CD4-positive, alpha-beta T cell (primary cell): Measurements from ENCODE around the gene LIN28B. TPM values are rescaled to one million over a fixed set of nuclear protein-coding genes. Genes with fewer than 3 reads are reported as not detected.

Experiments used
- ATAC-seq: fragments of 200-7000 bp; cut with Tn5 transposase; one replicate; pipeline ENCODE4 v1.10.0; 2022; ENCODE audit warnings: mild to moderate bottlenecking; ENCODE audit not compliant: poor library complexity
- CTCF ChIA-PET: fragments of 350-600 bp; sonication (Branson Sonifier 250); formaldehyde crosslinking; loops from one replicate; lab custom pipeline; 2021; ENCODE audit warnings: antibody characterized with exemption, inconsistent platforms; lab: Charles Lee
- POLR2A ChIA-PET: fragments of 350-600 bp; sonication (Branson Sonifier 250); formaldehyde crosslinking; loops from one replicate; lab custom pipeline; 2021; ENCODE audit warnings: antibody characterized with exemption, inconsistent platforms; lab: Charles Lee
- DNase-seq, 14 experiments: peaks; one replicate each; pipeline ENCODE4 v3.0.0-alpha.2; 2013 to 2020; ENCODE audit warnings: mixed read lengths in 2 of 14
- H3K27ac ChIP-seq, 2 donors: one replicate each; pipeline versions ENCODE4 v1.5.1 to v1.7.0; 2013; ENCODE audit warnings: low read length in 2 of 2, low read depth in 1 of 2, mild to moderate bottlenecking in 1 of 2
- H3K27me3 ChIP-seq, 2 experiments: 1 replicate in 1 of 2; 2 replicates in 1 of 2; pipeline versions ENCODE4 v1.6.1 to v1.7.0; 2013; ENCODE audit warnings: low read length in 2 of 2, control low read depth in 1 of 2, mild to moderate bottlenecking in 1 of 2, moderate library complexity in 1 of 2; ENCODE audit not compliant: insufficient read depth in 2 of 2, control insufficient read depth in 1 of 2
- H3K36me3 ChIP-seq: one replicate; pipeline ENCODE4 v1.6.1; 2013; ENCODE audit warnings: low read length, control low read depth; ENCODE audit not compliant: insufficient read depth
- H3K4me1 ChIP-seq: one replicate; pipeline ENCODE4 v1.6.1; 2013; ENCODE audit warnings: low read length, control low read depth; ENCODE audit not compliant: insufficient read depth
- H3K4me3 ChIP-seq: one replicate; pipeline ENCODE4 v1.5.1; 2013; ENCODE audit warnings: mild to moderate bottlenecking, low read length, moderate library complexity
- H3K9me3 ChIP-seq, 2 experiments: 1 replicate in 1 of 2; 2 replicates in 1 of 2; pipeline versions ENCODE4 v1.6.1 to v1.7.0; 2013; ENCODE audit warnings: low read length in 2 of 2, mild to moderate bottlenecking in 2 of 2, control low read depth in 1 of 2, moderate library complexity in 1 of 2; ENCODE audit not compliant: control insufficient read depth in 1 of 2, insufficient read depth in 1 of 2
- H3K27ac Mint-ChIP-seq: one replicate; pipeline ENCODE4 v1.8.0; 2020; ENCODE audit warnings: mixed read lengths
- H3K27me3 Mint-ChIP-seq: one replicate; pipeline ENCODE4 v1.8.0; 2021; ENCODE audit warnings: mixed read lengths
- H3K36me3 Mint-ChIP-seq: one replicate; pipeline ENCODE4 v1.8.0; 2021; ENCODE audit warnings: low read depth, mixed read lengths
- H3K4me1 Mint-ChIP-seq: one replicate; pipeline ENCODE4 v1.8.0; 2021; ENCODE audit warnings: low read depth, mixed read lengths
- H3K4me3 Mint-ChIP-seq: one replicate; pipeline ENCODE4 v1.8.0; 2020; ENCODE audit warnings: mild to moderate bottlenecking, mixed read lengths
- H3K9me3 Mint-ChIP-seq: one replicate; pipeline ENCODE4 v1.8.0; 2020; ENCODE audit warnings: mixed read lengths
- intact Hi-C, 2 experiments: fragments of 100-400 bp; cut with DNase I in 1 of 2; cut with micrococcal nuclease in 1 of 2; formaldehyde crosslinking; loops; one replicate each; pipeline versions ENCODE4 v1.15.1 to v1.9.0; 2023 to 2025; cut with DNase I, micrococcal nuclease
- total RNA-seq, 174 experiments: library from RNA in 2 of 174; stranded (reverse) in 2 of 174; gene quantifications; one replicate each; pipeline ENCODE4 v1.2.3 and lab custom pipeline; 2021 to 2026
- TF ChIP-seq, protein P1 (sequence below): fragments of 200-600 bp; IDR thresholded peaks from one replicate; pipeline ENCODE4 v1.8.0; 2022; ENCODE audit warnings: antibody characterized with exemption, mild to moderate bottlenecking

LIN28B gene
- total RNA-seq, 2 experiments from 2014 or later: not detected

DNA sequence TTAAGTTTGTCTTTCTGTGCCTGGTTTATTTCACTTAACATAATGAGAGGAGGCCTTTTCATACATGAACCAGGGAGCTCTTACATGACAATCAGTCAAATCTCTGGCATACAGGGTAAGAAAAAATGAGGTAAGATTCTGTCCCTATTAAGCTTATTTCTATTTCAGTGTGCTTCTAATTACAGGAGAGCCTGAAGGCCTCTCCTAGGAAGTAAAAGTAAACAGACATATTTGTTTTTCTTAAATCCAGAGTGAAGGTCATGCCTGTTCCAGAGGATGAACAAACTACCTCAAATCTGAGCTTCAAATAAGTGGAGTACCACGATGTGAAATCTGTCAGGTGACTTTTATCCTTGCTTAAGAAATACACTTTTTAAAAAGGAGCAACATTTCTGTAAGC lies 150.3 kb downstream of the LIN28B start:
- POLR2A ChIA-PET: no interaction called here
- ATAC-seq: no peak
- CTCF ChIA-PET: no interaction called here
- Histone ChIP-seq H3K4me1 (no peaks in the 10 kb centered on the region), H3K27me3 (peaks cover 0 to 7% of the 10 kb centered on the region in 2 experiments), H3K9me3 (no peaks in the 10 kb centered on the region), H3K27ac (no peak overlapping the region), H3K36me3 (no peaks in the 10 kb centered on the region), H3K4me3 (no peak overlapping the region)
- Mint-ChIP-seq H3K4me3 (no peak overlapping the region), H3K27me3 (peaks cover 18% of the 10 kb centered on the region), H3K9me3 (no peaks in the 10 kb centered on the region), H3K4me1 (no peaks in the 10 kb centered on the region), H3K27ac (no peak overlapping the region), H3K36me3 (no peaks in the 10 kb centered on the region)
- DNase-seq: no peak
- TF ChIP-seq, protein P1, sequence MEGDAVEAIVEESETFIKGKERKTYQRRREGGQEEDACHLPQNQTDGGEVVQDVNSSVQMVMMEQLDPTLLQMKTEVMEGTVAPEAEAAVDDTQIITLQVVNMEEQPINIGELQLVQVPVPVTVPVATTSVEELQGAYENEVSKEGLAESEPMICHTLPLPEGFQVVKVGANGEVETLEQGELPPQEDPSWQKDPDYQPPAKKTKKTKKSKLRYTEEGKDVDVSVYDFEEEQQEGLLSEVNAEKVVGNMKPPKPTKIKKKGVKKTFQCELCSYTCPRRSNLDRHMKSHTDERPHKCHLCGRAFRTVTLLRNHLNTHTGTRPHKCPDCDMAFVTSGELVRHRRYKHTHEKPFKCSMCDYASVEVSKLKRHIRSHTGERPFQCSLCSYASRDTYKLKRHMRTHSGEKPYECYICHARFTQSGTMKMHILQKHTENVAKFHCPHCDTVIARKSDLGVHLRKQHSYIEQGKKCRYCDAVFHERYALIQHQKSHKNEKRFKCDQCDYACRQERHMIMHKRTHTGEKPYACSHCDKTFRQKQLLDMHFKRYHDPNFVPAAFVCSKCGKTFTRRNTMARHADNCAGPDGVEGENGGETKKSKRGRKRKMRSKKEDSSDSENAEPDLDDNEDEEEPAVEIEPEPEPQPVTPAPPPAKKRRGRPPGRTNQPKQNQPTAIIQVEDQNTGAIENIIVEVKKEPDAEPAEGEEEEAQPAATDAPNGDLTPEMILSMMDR: no peak
- intact Hi-C loops: no loop called here

DNA sequence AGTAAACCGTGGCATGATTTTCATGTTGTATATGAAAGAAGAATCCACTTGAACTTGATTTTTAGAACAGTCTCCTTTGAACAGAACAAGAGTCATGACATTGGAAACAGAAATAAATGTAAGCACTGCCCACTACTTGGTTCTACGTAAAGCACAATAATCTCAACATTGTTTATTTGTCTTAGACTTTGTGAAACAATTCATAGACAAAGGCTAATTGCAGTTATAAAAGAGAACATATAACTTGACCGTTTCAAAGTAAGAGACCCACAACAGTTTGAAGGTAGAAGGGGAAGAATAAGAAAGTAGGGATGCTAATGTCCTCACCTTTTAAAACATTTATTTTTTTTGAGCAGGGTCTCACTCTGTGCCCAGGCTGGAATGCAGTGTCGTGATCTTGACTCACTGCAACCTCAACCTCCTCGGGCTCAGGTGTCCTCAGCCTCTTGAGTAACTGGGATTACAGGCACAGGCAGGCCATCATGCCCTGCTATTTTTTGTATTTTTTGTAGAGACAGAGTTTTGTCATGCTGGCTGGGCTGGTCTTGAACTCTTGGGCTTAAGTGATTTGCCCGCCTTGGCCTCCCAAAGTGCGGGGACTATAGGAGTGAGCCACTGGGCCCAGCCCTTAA lies 151.8 kb downstream of the LIN28B start:
- Mint-ChIP-seq H3K27me3 (peaks cover 22% of the 10 kb centered on the region), H3K4me1 (no peaks in the 10 kb centered on the region), H3K36me3 (no peaks in the 10 kb centered on the region), H3K9me3 (no peaks in the 10 kb centered on the region), H3K4me3 (no peak overlapping the region), H3K27ac (no peak overlapping the region)
- H3K36me3 ChIP-seq: no peaks in the 10 kb centered on the region
- H3K4me3 ChIP-seq: no peak overlapping the region
- POLR2A ChIA-PET: no interaction called here
- intact Hi-C loops: no loop called here
- no peaks in the 10 kb centered on the region for H3K9me3 ChIP-seq
- no peak for DNase-seq
- CTCF ChIA-PET: no interaction called here
- H3K27me3 ChIP-seq: peaks cover 0 to 7% of the 10 kb centered on the region in 2 experiments
- ATAC-seq: no peak
- TF ChIP-seq, protein P1: no peak
- no peaks in the 10 kb centered on the region for H3K4me1 ChIP-seq
- H3K27ac ChIP-seq: no peak overlapping the region

DNA sequence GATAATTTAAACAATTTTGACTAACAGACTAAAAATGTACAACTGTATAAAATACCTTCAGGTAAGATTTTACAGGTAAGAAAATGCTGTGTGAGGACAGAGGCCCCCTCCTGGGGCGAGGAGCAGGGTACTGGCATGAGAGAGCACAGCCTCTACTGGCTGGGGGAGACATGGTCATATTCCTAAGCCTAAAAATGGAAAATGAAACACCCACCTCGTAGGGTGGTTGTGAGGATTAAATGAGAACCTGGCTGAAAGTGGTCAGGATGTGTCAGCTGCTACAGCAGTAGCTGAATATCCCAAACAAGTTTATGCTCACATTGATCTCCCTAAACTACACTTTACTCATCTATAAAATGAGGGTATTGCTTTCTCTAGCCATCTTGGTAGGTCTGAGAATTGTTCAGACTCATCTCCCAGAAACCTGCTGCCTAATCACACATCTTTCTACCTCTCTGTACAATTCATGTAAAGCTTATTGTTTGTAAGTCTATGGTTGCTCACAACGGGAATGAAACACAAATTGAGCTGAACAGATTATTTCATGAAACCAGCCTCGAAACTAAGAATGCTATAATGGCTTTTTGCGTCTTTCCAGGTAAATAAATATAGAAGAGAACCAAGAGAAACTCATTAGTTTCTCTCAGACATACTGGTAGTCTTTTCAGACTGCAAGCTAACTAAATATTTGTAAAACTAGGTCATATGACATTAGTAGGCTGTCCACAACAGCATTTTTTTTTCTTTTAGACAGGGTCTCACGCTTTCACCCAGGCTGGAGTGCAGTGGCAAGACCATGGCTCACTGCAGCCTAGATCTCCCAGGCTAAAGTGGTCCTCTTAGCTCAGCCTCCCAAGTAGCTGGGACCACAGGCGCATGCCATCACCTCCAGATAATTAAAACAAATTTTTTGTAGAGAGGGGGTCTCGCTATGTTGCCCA lies 153.3 kb downstream of the LIN28B start:
- Histone ChIP-seq H3K4me3 (no peak overlapping the region), H3K27me3 (peaks cover 0 to 7% of the 10 kb centered on the region in 2 experiments), H3K36me3 (no peaks in the 10 kb centered on the region), H3K4me1 (no peaks in the 10 kb centered on the region), H3K9me3 (no peaks in the 10 kb centered on the region), H3K27ac (no peak overlapping the region)
- Mint-ChIP-seq H3K4me1 (no peaks in the 10 kb centered on the region), H3K36me3 (no peaks in the 10 kb centered on the region), H3K9me3 (no peaks in the 10 kb centered on the region), H3K27me3 (peaks cover 23% of the 10 kb centered on the region), H3K4me3 (no peak overlapping the region), H3K27ac (no peak overlapping the region)
- ChIA-PET POLR2A (no interaction called here), CTCF (interaction anchor here (1.1 kb wide), 1 partner anchor 22 kb away, joined by 4 read pairs; no protein-coding TSS in a partner anchor)
- ATAC-seq (no peak), DNase-seq (no peak)
- intact Hi-C loops: no loop called here
- TF ChIP-seq, protein P1: no peak
